ENCODE measurements around the gene TMEM178B. TPM values are rescaled to one million over a fixed set of nuclear protein-coding genes. Genes with fewer than 3 reads are reported as not detected.
A peak's percentile ranks its signal among the peaks of the same experiment; 100 is the strongest.

TMEM178B gene
- total and polyA plus RNA-seq, 2 donors (not counting 1 experiment from before 2014, with no cell fraction given): 0.28 to 0.96 TPM

DNA sequence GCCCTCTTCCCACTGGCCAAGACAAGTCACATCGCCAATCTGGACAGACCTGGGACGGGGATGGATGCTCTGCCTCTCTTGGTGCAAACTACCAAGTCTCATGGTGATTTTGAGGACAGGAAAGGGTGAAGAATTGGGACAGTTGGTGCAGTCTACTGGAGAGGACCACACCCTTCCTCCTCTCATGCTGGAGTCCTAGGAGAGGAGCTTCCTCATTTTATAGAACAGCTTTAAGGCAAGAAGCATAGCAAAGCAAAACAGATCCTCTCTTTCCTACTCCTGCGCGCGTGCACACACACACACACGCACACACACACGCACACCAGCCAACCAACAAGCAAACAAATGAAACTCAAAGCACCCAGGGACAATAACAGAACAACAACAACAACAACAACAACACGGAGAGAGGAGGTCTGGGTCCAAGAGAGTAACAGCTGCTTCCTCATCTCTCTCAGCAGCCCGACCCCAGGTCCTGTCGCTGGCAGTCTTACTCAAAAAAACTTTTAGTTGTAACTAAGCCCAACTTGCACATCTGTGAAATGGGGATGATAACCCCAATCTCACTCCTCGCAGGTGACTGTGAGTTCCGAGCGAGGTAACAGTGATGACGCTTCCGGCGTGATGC lies 83.4 kb downstream of the TMEM178B start:
- Histone ChIP-seq H3K79me2 (ENCODE audit: control insufficient read depth, insufficient read depth, low read length) (no peaks in the 10 kb centered on the region), H3K36me3 (replicated peaks in 1 of 2; ENCODE audit: control extremely low read depth in 1 of 2, control insufficient read depth in 1 of 2, extremely low read depth in 1 of 2, insufficient read depth in 2 of 2, low read length in 1 of 2) (no peaks in the 10 kb centered on the region), H3K9me3 (ENCODE audit: control extremely low read depth in 1 of 3, control insufficient read depth in 2 of 3, insufficient read depth in 1 of 3, low read length in 2 of 3) (no peaks in the 10 kb centered on the region), H3K4me3 (ENCODE audit: control extremely low read depth in 1 of 5, extremely low read depth in 1 of 5, insufficient read depth in 1 of 5, low read depth in 2 of 5, low read length in 4 of 5) (no peak overlapping the region), H2AFZ (ENCODE audit: insufficient read depth, low read depth, low read length, poor library complexity, severe bottlenecking) (peak overlapping the region; percentile 49), H3K9ac (ENCODE audit: low read length) (no peak overlapping the region), H3K27me3 (replicated peaks in 1 of 4; ENCODE audit: control extremely low read depth in 1 of 4, control insufficient read depth in 3 of 4, insufficient read depth in 4 of 4, low read length in 3 of 4) (no peaks in the 10 kb centered on the region), H3K4me2 (replicated peaks; ENCODE audit: low read depth, low read length, poor library complexity, severe bottlenecking) (no peak overlapping the region), H3K4me1 (ENCODE audit: control insufficient read depth in 2 of 2, insufficient read depth in 2 of 2, low read length in 2 of 2) (peaks cover 0 to 6% of the 10 kb centered on the region in 2 donors), H3K27ac (ENCODE audit: low read length in 2 of 2) (no peak overlapping the region), H4K20me1 (ENCODE audit: control insufficient read depth, insufficient read depth, low read length, poor library complexity, severe bottlenecking) (no peaks in the 10 kb centered on the region)
- H3K27ac Mint-ChIP-seq: no peak overlapping the region
- ChIA-PET POLR2A (no interaction called here), CTCF (no interaction called here)
- TF ChIP-seq, protein P1, sequence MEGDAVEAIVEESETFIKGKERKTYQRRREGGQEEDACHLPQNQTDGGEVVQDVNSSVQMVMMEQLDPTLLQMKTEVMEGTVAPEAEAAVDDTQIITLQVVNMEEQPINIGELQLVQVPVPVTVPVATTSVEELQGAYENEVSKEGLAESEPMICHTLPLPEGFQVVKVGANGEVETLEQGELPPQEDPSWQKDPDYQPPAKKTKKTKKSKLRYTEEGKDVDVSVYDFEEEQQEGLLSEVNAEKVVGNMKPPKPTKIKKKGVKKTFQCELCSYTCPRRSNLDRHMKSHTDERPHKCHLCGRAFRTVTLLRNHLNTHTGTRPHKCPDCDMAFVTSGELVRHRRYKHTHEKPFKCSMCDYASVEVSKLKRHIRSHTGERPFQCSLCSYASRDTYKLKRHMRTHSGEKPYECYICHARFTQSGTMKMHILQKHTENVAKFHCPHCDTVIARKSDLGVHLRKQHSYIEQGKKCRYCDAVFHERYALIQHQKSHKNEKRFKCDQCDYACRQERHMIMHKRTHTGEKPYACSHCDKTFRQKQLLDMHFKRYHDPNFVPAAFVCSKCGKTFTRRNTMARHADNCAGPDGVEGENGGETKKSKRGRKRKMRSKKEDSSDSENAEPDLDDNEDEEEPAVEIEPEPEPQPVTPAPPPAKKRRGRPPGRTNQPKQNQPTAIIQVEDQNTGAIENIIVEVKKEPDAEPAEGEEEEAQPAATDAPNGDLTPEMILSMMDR (IDR thresholded peaks at IDR 0.05): no peak
- no peak for TF ChIP-seq EZH2 (IDR thresholded peaks at IDR 0.05; ENCODE audit: borderline replicate concordance, insufficient read depth, low read depth, low read length, poor library complexity, severe bottlenecking)
- intact Hi-C loops (cut with micrococcal nuclease): no loop called here
- ATAC-seq (ENCODE audit: low read depth): no peak
- no peak overlapping the region for H3K4me3 Mint-ChIP-seq
- no peaks in the 10 kb centered on the region for H3K9me3 Mint-ChIP-seq (ENCODE audit: insufficient read depth)
- no peak for DNase-seq
- peaks cover 16% of the 10 kb centered on the region for H3K4me1 Mint-ChIP-seq
- 82% methylated on average over 14 of the region's 16 CpGs for WGBS (ENCODE audit: insufficient coverage)
- peaks cover 2% of the 10 kb centered on the region for H3K27me3 Mint-ChIP-seq

DNA sequence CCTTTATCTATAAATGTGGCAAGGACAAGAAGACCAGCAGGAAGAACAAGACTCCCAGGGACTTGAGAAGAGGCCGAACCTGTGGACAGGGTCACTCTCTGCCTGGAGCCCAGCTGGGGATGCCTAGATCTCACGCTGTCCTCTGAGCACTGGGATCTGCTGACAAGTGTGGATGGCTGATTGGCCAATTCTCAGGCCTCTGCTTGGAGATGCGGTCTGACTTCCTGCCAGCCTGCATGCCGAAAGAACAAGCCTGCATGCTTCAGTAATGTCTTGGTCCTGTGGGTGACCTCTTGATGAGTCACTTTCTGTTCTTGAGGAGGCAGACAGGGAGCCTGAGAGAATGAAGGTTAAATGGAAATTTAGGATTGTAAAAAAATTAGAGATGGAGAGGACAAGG lies 84.7 kb downstream of the TMEM178B start:
- no peak overlapping the region for H3K4me3 Mint-ChIP-seq
- peaks cover 4% of the 10 kb centered on the region for H3K9me3 Mint-ChIP-seq (ENCODE audit: insufficient read depth)
- 78% methylated on average over 4 of the region's 4 CpGs for WGBS (ENCODE audit: insufficient coverage)
- ChIA-PET POLR2A (no interaction called here), CTCF (no interaction called here)
- Histone ChIP-seq H3K79me2 (ENCODE audit: control insufficient read depth, insufficient read depth, low read length) (no peaks in the 10 kb centered on the region), H3K4me1 (ENCODE audit: control insufficient read depth in 2 of 2, insufficient read depth in 2 of 2, low read length in 2 of 2) (peaks cover 0 to 6% of the 10 kb centered on the region in 2 donors), H3K4me2 (replicated peaks; ENCODE audit: low read depth, low read length, poor library complexity, severe bottlenecking) (no peak overlapping the region), H2AFZ (ENCODE audit: insufficient read depth, low read depth, low read length, poor library complexity, severe bottlenecking) (no peak overlapping the region), H3K36me3 (replicated peaks in 1 of 2; ENCODE audit: control extremely low read depth in 1 of 2, control insufficient read depth in 1 of 2, extremely low read depth in 1 of 2, insufficient read depth in 2 of 2, low read length in 1 of 2) (no peaks in the 10 kb centered on the region), H3K9ac (ENCODE audit: low read length) (no peak overlapping the region), H3K27me3 (replicated peaks in 1 of 4; ENCODE audit: control extremely low read depth in 1 of 4, control insufficient read depth in 3 of 4, insufficient read depth in 4 of 4, low read length in 3 of 4) (no peaks in the 10 kb centered on the region), H3K4me3 (ENCODE audit: control extremely low read depth in 1 of 5, extremely low read depth in 1 of 5, insufficient read depth in 1 of 5, low read depth in 2 of 5, low read length in 4 of 5) (no peak overlapping the region), H3K9me3 (ENCODE audit: control extremely low read depth in 1 of 3, control insufficient read depth in 2 of 3, insufficient read depth in 1 of 3, low read length in 2 of 3) (no peaks in the 10 kb centered on the region), H3K27ac (ENCODE audit: low read length in 2 of 2) (no peak overlapping the region), H4K20me1 (ENCODE audit: control insufficient read depth, insufficient read depth, low read length, poor library complexity, severe bottlenecking) (no peaks in the 10 kb centered on the region)
- TF ChIP-seq, protein P1 (IDR thresholded peaks at IDR 0.05): no peak
- no peak for TF ChIP-seq EZH2 (IDR thresholded peaks at IDR 0.05; ENCODE audit: borderline replicate concordance, insufficient read depth, low read depth, low read length, poor library complexity, severe bottlenecking)
- no peak overlapping the region for H3K27ac Mint-ChIP-seq
- H3K27me3 Mint-ChIP-seq: peaks cover 4% of the 10 kb centered on the region
- peaks cover 16% of the 10 kb centered on the region for H3K4me1 Mint-ChIP-seq
- ATAC-seq (ENCODE audit: low read depth) (no peak), DNase-seq (no peak)
- intact Hi-C loops (cut with micrococcal nuclease): no loop called here

Data from B cell (primary cell).